Vagina (tissue), 2 donors: ENCODE results near the gene SEC22C. TPM values are rescaled to one million over a fixed set of nuclear protein-coding genes. Genes with fewer than 3 reads are reported as not detected.

Source experiments
- DNase-seq, 2 donors: peaks; one replicate each; pipeline ENCODE4 v3.0.0-alpha.2; 2017; ENCODE audit errors: extremely low spot score in 2 of 2
- H3K27ac ChIP-seq: fragments of 200-600 bp; sonication (generic); one replicate; pipeline ENCODE4 v1.5.1; 2019
- H3K27me3 ChIP-seq: fragments of 200-600 bp; sonication (generic); one replicate; pipeline ENCODE4 v1.5.1; 2019
- H3K36me3 ChIP-seq, 2 donors: fragments of 200-600 bp; sonication (generic); one replicate each; pipeline ENCODE4 v1.5.1; 2017 to 2019
- H3K4me1 ChIP-seq: fragments of 200-600 bp; sonication (generic); one replicate; pipeline ENCODE4 v1.5.1; 2019
- H3K4me3 ChIP-seq, 2 donors: fragments of 200-600 bp; sonication (generic); 1 replicate in 1 of 2; 2 replicates in 1 of 2; pipeline ENCODE4 v1.5.1; 2016 to 2019
- H3K9me3 ChIP-seq: fragments of 200-600 bp; sonication (generic); one replicate; pipeline ENCODE4 v1.5.1; 2019
- POLR2A ChIP-seq, 2 donors: fragments of 450-650 bp; IDR thresholded peaks; one replicate each; pipeline ENCODE4 v1.6.1; 2017; ENCODE audit warnings: antibody characterized with exemption in 2 of 2, mild to moderate bottlenecking in 2 of 2, moderate library complexity in 2 of 2
- POLR2AphosphoS5 ChIP-seq, 2 donors: sonication (generic); formaldehyde crosslinking; IDR thresholded peaks; one replicate each; pipeline ENCODE4 v1.9.0; 2017; ENCODE audit warnings: antibody characterized with exemption in 2 of 2, mild to moderate bottlenecking in 2 of 2, low read depth in 1 of 2; ENCODE audit not compliant: insufficient read depth in 1 of 2
- intact Hi-C: fragments of 100-400 bp; cut with DNase I; formaldehyde crosslinking; loops from one replicate; pipeline ENCODE4 v1.15.1; 2023
- total RNA-seq: library from RNA; depleted of rRNA; stranded (reverse); fragments of >200 nt; gene quantifications from one replicate; pipeline ENCODE4 v1.2.3, GENCODE V29; 2016
- TF ChIP-seq, protein P1 (sequence below), 3 experiments: fragments of 450-650 bp in 2 of 3; fragments of 200-600 bp in 1 of 3; sonication (generic) in 1 of 3; IDR thresholded peaks; one replicate each; pipeline ENCODE4 v1.5.1; 2017 to 2019; ENCODE audit warnings: antibody characterized with exemption in 3 of 3, mild to moderate bottlenecking in 2 of 3, moderate library complexity in 2 of 3

SEC22C gene
- total RNA-seq, 1 donor from 2014 or later, result 27.5 TPM

DNA sequence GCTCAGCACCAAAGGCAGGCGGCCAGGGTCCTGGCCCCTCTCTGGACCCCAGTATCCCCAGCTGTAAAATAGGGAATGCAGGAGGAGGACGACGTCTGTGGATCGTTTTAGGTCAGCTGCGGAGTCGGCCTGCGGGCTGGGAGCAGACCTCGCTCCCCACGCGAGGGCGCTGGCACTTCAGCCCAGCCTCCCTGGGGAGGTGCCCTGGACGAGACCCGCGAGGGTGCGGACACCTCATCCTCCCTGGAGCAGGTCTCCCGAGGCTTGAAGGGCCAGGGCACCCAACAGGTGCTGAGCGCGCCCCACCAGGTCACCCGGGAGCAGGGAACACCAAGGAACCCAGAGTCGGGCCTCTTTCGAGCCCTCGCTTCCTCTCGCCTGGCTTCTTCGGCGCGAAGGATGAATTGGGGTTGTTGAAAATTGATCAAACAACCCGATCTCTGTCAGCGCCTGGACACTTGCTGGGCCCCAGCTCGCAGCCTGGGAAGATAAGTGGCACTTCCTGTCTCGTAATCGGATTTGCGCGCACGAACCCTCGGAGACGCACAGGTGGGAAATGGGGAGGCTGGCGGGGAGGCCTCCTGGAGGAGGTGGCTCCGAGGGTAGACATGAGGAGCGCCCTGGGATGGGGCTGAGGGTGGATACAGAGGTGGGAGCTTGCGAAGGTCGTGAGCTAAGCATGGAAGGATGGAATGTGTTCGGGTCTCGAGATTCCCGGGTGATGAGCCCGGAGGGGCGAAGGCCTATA lies 79.9 kb downstream of the SEC22C start:
- no peaks in the 10 kb centered on the region for H3K27me3 ChIP-seq
- no peaks in the 10 kb centered on the region for H3K36me3 ChIP-seq
- intact Hi-C loops, result no loop called here
- no peaks in the 10 kb centered on the region for H3K9me3 ChIP-seq
- H3K27ac ChIP-seq, result no peak overlapping the region
- peak; percentile 83 to 95 for DNase-seq
- H3K4me1 ChIP-seq, result peaks cover 21% of the 10 kb centered on the region
- peak overlapping the region; percentile 45 to 47 for H3K4me3 ChIP-seq
- no peak for TF ChIP-seq POLR2A (IDR thresholded peaks at IDR 0.05)
- TF ChIP-seq, protein P1, sequence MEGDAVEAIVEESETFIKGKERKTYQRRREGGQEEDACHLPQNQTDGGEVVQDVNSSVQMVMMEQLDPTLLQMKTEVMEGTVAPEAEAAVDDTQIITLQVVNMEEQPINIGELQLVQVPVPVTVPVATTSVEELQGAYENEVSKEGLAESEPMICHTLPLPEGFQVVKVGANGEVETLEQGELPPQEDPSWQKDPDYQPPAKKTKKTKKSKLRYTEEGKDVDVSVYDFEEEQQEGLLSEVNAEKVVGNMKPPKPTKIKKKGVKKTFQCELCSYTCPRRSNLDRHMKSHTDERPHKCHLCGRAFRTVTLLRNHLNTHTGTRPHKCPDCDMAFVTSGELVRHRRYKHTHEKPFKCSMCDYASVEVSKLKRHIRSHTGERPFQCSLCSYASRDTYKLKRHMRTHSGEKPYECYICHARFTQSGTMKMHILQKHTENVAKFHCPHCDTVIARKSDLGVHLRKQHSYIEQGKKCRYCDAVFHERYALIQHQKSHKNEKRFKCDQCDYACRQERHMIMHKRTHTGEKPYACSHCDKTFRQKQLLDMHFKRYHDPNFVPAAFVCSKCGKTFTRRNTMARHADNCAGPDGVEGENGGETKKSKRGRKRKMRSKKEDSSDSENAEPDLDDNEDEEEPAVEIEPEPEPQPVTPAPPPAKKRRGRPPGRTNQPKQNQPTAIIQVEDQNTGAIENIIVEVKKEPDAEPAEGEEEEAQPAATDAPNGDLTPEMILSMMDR (IDR thresholded peaks at IDR 0.05), result peak in 2 of 3 experiments; percentile 30 to 42
- peak in 1 of 2 donors; percentile 31 for TF ChIP-seq POLR2AphosphoS5 (IDR thresholded peaks at IDR 0.05; ENCODE audit: insufficient read depth in 1 of 2, low read depth in 1 of 2)

DNA sequence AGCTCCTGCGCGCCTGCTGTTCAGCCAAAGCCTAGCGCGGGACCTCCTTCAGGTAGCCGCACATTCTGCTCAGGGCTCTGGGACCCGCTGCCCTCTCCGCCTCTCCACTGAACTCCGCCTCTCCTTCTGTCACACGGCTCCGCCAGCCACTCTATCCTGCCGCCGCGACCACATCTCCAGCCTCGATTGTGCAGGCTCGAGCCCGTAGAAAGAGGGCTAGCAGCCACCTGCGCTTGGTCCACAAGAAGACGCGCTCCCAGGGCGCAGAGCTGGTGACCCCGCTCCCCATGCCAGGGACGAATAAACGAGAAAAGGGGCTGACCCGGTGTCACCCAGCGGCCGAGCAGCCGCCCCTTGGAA lies 80.5 kb downstream of the SEC22C start:
- H3K4me3 ChIP-seq, result peak overlapping the region; percentile 45 to 47
- peak in 1 of 2 donors; percentile 93 for DNase-seq
- H3K27me3 ChIP-seq, result no peaks in the 10 kb centered on the region
- no peak for TF ChIP-seq POLR2AphosphoS5 (IDR thresholded peaks at IDR 0.05; ENCODE audit: insufficient read depth in 1 of 2, low read depth in 1 of 2)
- no peak for TF ChIP-seq POLR2A (IDR thresholded peaks at IDR 0.05)
- TF ChIP-seq, protein P1 (IDR thresholded peaks at IDR 0.05), result no peak
- H3K36me3 ChIP-seq, result no peaks in the 10 kb centered on the region
- intact Hi-C loops, result no loop called here
- peaks cover 21% of the 10 kb centered on the region for H3K4me1 ChIP-seq
- H3K27ac ChIP-seq, result no peak overlapping the region
- H3K9me3 ChIP-seq, result no peaks in the 10 kb centered on the region

DNA sequence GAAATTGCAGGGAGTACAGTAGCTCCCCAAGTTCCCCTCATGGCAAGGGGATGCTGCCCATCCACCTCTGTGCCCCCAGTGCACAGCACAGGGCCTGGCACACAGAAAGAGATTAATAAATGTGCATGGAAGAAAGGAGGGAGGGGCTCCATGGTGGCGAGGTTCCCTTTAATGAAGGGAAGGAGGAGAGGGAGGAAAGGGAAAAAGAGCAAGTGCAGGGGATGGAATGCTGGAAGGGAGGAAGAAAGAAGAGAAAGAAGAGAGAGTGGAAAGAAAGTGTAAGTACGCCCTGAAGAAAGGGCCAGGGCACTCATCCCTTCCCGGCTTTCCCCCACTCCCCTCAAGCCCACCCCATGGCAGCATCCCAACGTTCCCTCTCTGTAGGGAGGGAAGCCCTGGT lies 80.9 kb downstream of the SEC22C start:
- Histone ChIP-seq H3K27ac (no peak overlapping the region), H3K9me3 (no peaks in the 10 kb centered on the region), H3K4me1 (peaks cover 21% of the 10 kb centered on the region), H3K36me3 (no peaks in the 10 kb centered on the region), H3K4me3 (no peak overlapping the region), H3K27me3 (no peaks in the 10 kb centered on the region)
- DNase-seq, result no peak
- TF ChIP-seq, protein P1 (IDR thresholded peaks at IDR 0.05), result no peak
- TF ChIP-seq POLR2A (IDR thresholded peaks at IDR 0.05), result no peak
- no peak for TF ChIP-seq POLR2AphosphoS5 (IDR thresholded peaks at IDR 0.05; ENCODE audit: insufficient read depth in 1 of 2, low read depth in 1 of 2)
- intact Hi-C loops, result no loop called here

DNA sequence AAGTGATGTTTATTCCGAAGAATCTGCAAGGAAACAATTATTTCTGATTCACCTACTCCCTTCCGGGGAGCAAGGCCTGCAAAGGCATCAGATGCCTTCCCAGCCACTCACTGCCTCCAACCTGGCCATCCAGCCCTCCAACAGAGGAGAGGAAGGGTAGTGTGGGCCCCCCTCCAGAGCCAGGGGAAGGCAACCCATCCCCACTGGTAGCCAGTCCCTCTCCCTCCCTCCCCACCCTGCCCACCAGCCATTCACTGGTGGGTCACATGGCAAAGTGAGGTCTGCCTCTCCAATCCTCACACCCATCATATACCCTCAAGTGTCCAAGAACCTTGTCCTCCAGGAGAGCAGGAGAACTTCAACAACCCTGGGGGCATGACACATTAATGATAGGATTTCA lies 81.7 kb downstream of the SEC22C start:
- intact Hi-C loops, result no loop called here
- H3K27me3 ChIP-seq, result no peaks in the 10 kb centered on the region

More for the DNA sequence above, 81.7 kb downstream of the SEC22C start:
- no peaks in the 10 kb centered on the region for H3K9me3 ChIP-seq
- H3K4me3 ChIP-seq, result no peak overlapping the region
- no peaks in the 10 kb centered on the region for H3K36me3 ChIP-seq
- DNase-seq, result peak in 1 of 2 donors; percentile 89
- H3K4me1 ChIP-seq, result peaks cover 21% of the 10 kb centered on the region
- H3K27ac ChIP-seq, result no peak overlapping the region
- TF ChIP-seq POLR2A (IDR thresholded peaks at IDR 0.05), result no peak
- TF ChIP-seq, protein P1 (IDR thresholded peaks at IDR 0.05), result no peak
- no peak for TF ChIP-seq POLR2AphosphoS5 (IDR thresholded peaks at IDR 0.05; ENCODE audit: insufficient read depth in 1 of 2, low read depth in 1 of 2)
